SKM-1 treated with dmso at 0.1 percent for 144 hours (cell line): ENCODE results near the gene LAD1.
A peak's percentile ranks its signal among the peaks of the same experiment; 100 is the strongest.

Experiments used
- DNase-seq: peaks from one replicate; lab custom pipeline; 2025; ENCODE audit not compliant: unreplicated experiment; lab: John Stamatoyannopoulos, UW

LAD1 gene

GRCh38 chr1:201399018-201399351, at the start of gene LAD1:
Gene LAD1, minus strand, starts transcription at chr1:201399324. Its CDS starts 18 bp downstream, at chr1:201399306.
- DNase-seq: no peak

GRCh38 chr1:201447903-201448871, 49.1 kb upstream of the LAD1 start:
- peak; percentile 54 for DNase-seq

GRCh38 chr1:201445310-201445709, 46.2 kb upstream of the LAD1 start:
- DNase-seq: no peak

GRCh38 chr1:201444792-201445191, 45.7 kb upstream of the LAD1 start:
- DNase-seq: peak; percentile 7

- no peak for DNase-seq
Measured at GRCh38 chr1:201443747-201444146, 44.6 kb upstream of the LAD1 start.

- no peak for DNase-seq
Measured at GRCh38 chr1:201436969-201437368, 37.8 kb upstream of the LAD1 start.

- DNase-seq: no peak
Measured at GRCh38 chr1:201436393-201436792, 37.3 kb upstream of the LAD1 start.

GRCh38 chr1:201434266-201434665, 35.1 kb upstream of the LAD1 start:
- no peak for DNase-seq

GRCh38 chr1:201433609-201434008, 34.5 kb upstream of the LAD1 start:
- no peak for DNase-seq

GRCh38 chr1:201430776-201431175, 31.7 kb upstream of the LAD1 start:
- no peak for DNase-seq

GRCh38 chr1:201429736-201430501, 30.8 kb upstream of the LAD1 start:
- DNase-seq: no peak

GRCh38 chr1:201427963-201428362, 28.8 kb upstream of the LAD1 start:
- peak; percentile 85 for DNase-seq

GRCh38 chr1:201426479-201427310, 27.6 kb upstream of the LAD1 start:
- no peak for DNase-seq

- no peak for DNase-seq
Measured at GRCh38 chr1:201424146-201424545, 25.0 kb upstream of the LAD1 start.

GRCh38 chr1:201423655-201424054, 24.5 kb upstream of the LAD1 start:
- no peak for DNase-seq

GRCh38 chr1:201422436-201423030, 23.4 kb upstream of the LAD1 start:
- DNase-seq: no peak

GRCh38 chr1:201422026-201422425, 22.9 kb upstream of the LAD1 start:
- no peak for DNase-seq

GRCh38 chr1:201421041-201421440, 21.9 kb upstream of the LAD1 start:
- no peak for DNase-seq

- no peak for DNase-seq
Measured at GRCh38 chr1:201420608-201421002, 21.5 kb upstream of the LAD1 start.

GRCh38 chr1:201419746-201420607, 20.9 kb upstream of the LAD1 start:
- no peak for DNase-seq
